ENCODE measurements around the gene IQSEC2. TPM values are rescaled to one million over a fixed set of nuclear protein-coding genes. Genes with fewer than 3 reads are reported as not detected.

Gene IQSEC2
- total RNA-seq, 1 experiment from 2014 or later = 9.3 TPM

GRCh38 chrX:53244610-53245009, 36.8 kb downstream of the IQSEC2 start:
- no peak for DNase-seq (ENCODE audit: low spot score)

- no peak for DNase-seq (ENCODE audit: low spot score)
Observed at GRCh38 chrX:53242310-53242709, 39.1 kb downstream of the IQSEC2 start.

- no peak for DNase-seq (ENCODE audit: low spot score)
Observed at GRCh38 chrX:53241558-53241957, 39.8 kb downstream of the IQSEC2 start.

- DNase-seq (ENCODE audit: low spot score) = no peak
Observed at GRCh38 chrX:53239474-53239873, 41.9 kb downstream of the IQSEC2 start.

- DNase-seq (ENCODE audit: low spot score) = no peak
Observed at GRCh38 chrX:53237056-53237455, 44.3 kb downstream of the IQSEC2 start.

- no peak for DNase-seq (ENCODE audit: low spot score)
Observed at GRCh38 chrX:53236025-53236679, 45.2 kb downstream of the IQSEC2 start.

- no peak for DNase-seq (ENCODE audit: low spot score)
Observed at GRCh38 chrX:53235566-53235965, 45.8 kb downstream of the IQSEC2 start.

- no peak for DNase-seq (ENCODE audit: low spot score)
Observed at GRCh38 chrX:53234484-53234883, 46.9 kb downstream of the IQSEC2 start.

GRCh38 chrX:53233536-53233935, 47.8 kb downstream of the IQSEC2 start:
- no peak for DNase-seq (ENCODE audit: low spot score)

- no peak for DNase-seq (ENCODE audit: low spot score)
Observed at GRCh38 chrX:53230116-53230515, 51.3 kb downstream of the IQSEC2 start.

GRCh38 chrX:53227224-53227765, 54.1 kb downstream of the IQSEC2 start:
- DNase-seq (ENCODE audit: low spot score) = no peak

- peak; percentile 90 for DNase-seq (ENCODE audit: low spot score)
Observed at GRCh38 chrX:53224860-53225797, 56.3 kb downstream of the IQSEC2 start, which contains the start of gene KDM5C. KDM5C (minus strand) TSS chrX:53225207; CDS start chrX:53224889, 318 bp downstream.

- DNase-seq (ENCODE audit: low spot score) = no peak
Observed at GRCh38 chrX:53223955-53224859, 57.2 kb downstream of the IQSEC2 start.

- DNase-seq (ENCODE audit: low spot score) = no peak
Observed at GRCh38 chrX:53223068-53223693, 58.2 kb downstream of the IQSEC2 start.

Other genes with a start within 250 kb of the IQSEC2 start
- gene GPR173, start 232.8 kb downstream of the IQSEC2 start, total RNA-seq (2014; rRNA removed; shearing (Covaris generic)) = 0.72 and 1.7 TPM in 2 replicates
- gene TSPYL2, start 199.2 kb downstream of the IQSEC2 start, total RNA-seq (2014; rRNA removed; shearing (Covaris generic)) = 7.5 and 10.3 TPM in 2 replicates
- 2.4 and 2.7 TPM in 2 replicates for gene KANTR, start 187.4 kb downstream of the IQSEC2 start, total RNA-seq (2014; rRNA removed; shearing (Covaris generic))
- gene KDM5C, start 56.4 kb downstream of the IQSEC2 start, total RNA-seq (2014; rRNA removed; shearing (Covaris generic)) = 62.1 and 89.6 TPM in 2 replicates
- 17.7 and 31.8 TPM in 2 replicates for gene SMC1A, start 141.1 kb upstream of the IQSEC2 start, total RNA-seq (2014; rRNA removed; shearing (Covaris generic))
- gene RIBC1, start 141.3 kb upstream of the IQSEC2 start, total RNA-seq (2014; rRNA removed; shearing (Covaris generic)) = 0.70 and 1.2 TPM in 2 replicates
- 152 TPM in 2 replicates for gene HSD17B10, start 152.8 kb upstream of the IQSEC2 start, total RNA-seq (2014; rRNA removed; shearing (Covaris generic))

Measured in H4 (cell line).